ENCODE measurements around the gene PLEKHA7.

The PLEKHA7 gene

DNA sequence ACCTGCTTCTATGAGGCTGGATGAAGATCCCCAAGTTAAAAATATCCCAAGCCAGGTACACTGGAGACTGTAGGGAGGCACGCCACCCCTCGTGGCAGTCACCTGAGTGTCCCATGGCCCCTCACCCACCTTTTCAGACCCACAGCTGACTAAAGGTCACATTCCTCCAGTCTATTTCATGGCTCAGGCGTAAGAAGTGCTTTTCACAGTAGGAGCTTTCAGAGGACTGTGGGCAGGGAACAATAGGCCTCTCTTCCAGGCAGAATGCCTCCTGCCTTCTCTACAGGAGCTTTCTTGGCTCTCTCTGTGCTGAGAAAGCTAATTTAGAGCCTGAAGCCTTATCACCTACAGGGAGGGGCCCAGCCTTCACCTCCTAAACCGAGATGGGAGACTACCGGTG is 201.9 kb downstream of the PLEKHA7 start:
- ATAC-seq (ENCODE audit: low read depth) = no peak
- Histone ChIP-seq H3K27me3 (ENCODE audit: insufficient read depth, poor library complexity, severe bottlenecking) (no peaks in the 10 kb centered on the region), H3K9me3 (ENCODE audit: severe bottlenecking) (no peaks in the 10 kb centered on the region), H3K36me3 (ENCODE audit: low read depth) (no peaks in the 10 kb centered on the region), H3K27ac (ENCODE audit: poor library complexity, severe bottlenecking) (no peak overlapping the region), H3K4me3 (ENCODE audit: severe bottlenecking) (no peak overlapping the region), H3K4me1 (ENCODE audit: insufficient read depth, poor library complexity, severe bottlenecking) (no peaks in the 10 kb centered on the region)
- DNase-seq (ENCODE audit: low spot score) = no peak
- TF ChIP-seq, protein P1, sequence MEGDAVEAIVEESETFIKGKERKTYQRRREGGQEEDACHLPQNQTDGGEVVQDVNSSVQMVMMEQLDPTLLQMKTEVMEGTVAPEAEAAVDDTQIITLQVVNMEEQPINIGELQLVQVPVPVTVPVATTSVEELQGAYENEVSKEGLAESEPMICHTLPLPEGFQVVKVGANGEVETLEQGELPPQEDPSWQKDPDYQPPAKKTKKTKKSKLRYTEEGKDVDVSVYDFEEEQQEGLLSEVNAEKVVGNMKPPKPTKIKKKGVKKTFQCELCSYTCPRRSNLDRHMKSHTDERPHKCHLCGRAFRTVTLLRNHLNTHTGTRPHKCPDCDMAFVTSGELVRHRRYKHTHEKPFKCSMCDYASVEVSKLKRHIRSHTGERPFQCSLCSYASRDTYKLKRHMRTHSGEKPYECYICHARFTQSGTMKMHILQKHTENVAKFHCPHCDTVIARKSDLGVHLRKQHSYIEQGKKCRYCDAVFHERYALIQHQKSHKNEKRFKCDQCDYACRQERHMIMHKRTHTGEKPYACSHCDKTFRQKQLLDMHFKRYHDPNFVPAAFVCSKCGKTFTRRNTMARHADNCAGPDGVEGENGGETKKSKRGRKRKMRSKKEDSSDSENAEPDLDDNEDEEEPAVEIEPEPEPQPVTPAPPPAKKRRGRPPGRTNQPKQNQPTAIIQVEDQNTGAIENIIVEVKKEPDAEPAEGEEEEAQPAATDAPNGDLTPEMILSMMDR (IDR thresholded peaks at IDR 0.05; ENCODE audit: poor library complexity, severe bottlenecking) = no peak

DNA sequence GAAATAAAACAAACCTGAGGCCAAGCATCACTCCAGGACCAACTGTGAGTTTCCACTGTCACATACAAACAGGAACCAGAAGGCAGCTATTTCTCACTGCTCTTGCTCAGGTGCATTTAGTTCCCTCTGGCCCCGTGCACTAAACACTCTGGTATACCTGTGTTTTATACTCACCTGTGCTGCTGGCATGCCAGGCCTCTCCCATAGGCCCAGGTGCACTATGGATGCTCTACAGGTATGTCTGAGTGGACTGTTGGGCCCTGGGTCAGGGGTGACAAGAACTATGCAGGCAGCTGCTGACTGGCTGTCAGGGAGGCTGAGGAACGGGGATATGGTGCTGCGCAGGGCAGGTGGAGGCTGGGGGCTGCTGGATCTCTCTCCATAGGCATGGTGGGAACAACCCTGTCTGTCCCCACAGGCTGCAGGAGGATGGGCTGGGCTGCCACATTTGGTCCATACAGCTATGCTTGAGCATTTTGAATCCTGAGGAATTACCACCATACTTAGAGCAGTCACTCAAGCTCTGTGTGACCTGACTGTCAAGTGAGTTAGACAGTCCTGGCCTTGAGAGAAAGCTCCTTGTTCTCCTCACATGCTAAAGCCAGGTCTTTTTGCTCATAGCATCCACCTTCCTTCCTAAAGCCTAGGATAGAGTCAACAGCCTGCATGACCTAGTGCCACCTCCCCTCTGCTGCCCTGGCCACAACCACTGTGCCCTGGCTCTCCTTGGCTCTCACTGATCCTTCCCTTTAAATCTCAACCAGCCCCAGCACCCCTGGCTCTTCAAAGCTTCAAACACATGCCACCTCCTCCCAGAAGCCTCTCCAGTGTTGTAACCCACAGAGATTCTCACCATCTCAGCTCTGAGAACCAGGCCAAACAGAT is 202.8 kb downstream of the PLEKHA7 start:
- H3K36me3 ChIP-seq (ENCODE audit: low read depth) = no peaks in the 10 kb centered on the region
- H3K4me3 ChIP-seq (ENCODE audit: severe bottlenecking) = no peak overlapping the region
- DNase-seq (ENCODE audit: low spot score) (no peak), ATAC-seq (ENCODE audit: low read depth) (no peak)
- TF ChIP-seq, protein P1 (IDR thresholded peaks at IDR 0.05; ENCODE audit: poor library complexity, severe bottlenecking) = no peak
- no peak overlapping the region for H3K27ac ChIP-seq (ENCODE audit: poor library complexity, severe bottlenecking)
- H3K4me1 ChIP-seq (ENCODE audit: insufficient read depth, poor library complexity, severe bottlenecking) = no peaks in the 10 kb centered on the region
- H3K27me3 ChIP-seq (ENCODE audit: insufficient read depth, poor library complexity, severe bottlenecking) = no peaks in the 10 kb centered on the region
- no peaks in the 10 kb centered on the region for H3K9me3 ChIP-seq (ENCODE audit: severe bottlenecking)

- Histone ChIP-seq H3K27me3 (ENCODE audit: insufficient read depth, poor library complexity, severe bottlenecking) (no peaks in the 10 kb centered on the region), H3K4me1 (ENCODE audit: insufficient read depth, poor library complexity, severe bottlenecking) (no peaks in the 10 kb centered on the region), H3K9me3 (ENCODE audit: severe bottlenecking) (no peaks in the 10 kb centered on the region), H3K36me3 (ENCODE audit: low read depth) (no peaks in the 10 kb centered on the region), H3K27ac (ENCODE audit: poor library complexity, severe bottlenecking) (no peak overlapping the region), H3K4me3 (ENCODE audit: severe bottlenecking) (no peak overlapping the region)
- TF ChIP-seq, protein P1 (IDR thresholded peaks at IDR 0.05; ENCODE audit: poor library complexity, severe bottlenecking) = no peak
- ATAC-seq (ENCODE audit: low read depth) (peak; percentile 45; the same call in 2 of the 3 replicates), DNase-seq (ENCODE audit: low spot score) (no peak)
Measured at GRCh38 chr11:16809886-16810668, 204.1 kb downstream of the PLEKHA7 start.

- Histone ChIP-seq H3K27me3 (ENCODE audit: insufficient read depth, poor library complexity, severe bottlenecking) (no peaks in the 10 kb centered on the region), H3K4me3 (ENCODE audit: severe bottlenecking) (no peak overlapping the region), H3K9me3 (ENCODE audit: severe bottlenecking) (no peaks in the 10 kb centered on the region), H3K4me1 (ENCODE audit: insufficient read depth, poor library complexity, severe bottlenecking) (no peaks in the 10 kb centered on the region), H3K27ac (ENCODE audit: poor library complexity, severe bottlenecking) (no peak overlapping the region), H3K36me3 (ENCODE audit: low read depth) (no peaks in the 10 kb centered on the region)
- DNase-seq (ENCODE audit: low spot score) = no peak
- TF ChIP-seq, protein P1 (IDR thresholded peaks at IDR 0.05; ENCODE audit: poor library complexity, severe bottlenecking) = no peak
- ATAC-seq (ENCODE audit: low read depth) = no peak
Measured at GRCh38 chr11:16807306-16807705, 206.9 kb downstream of the PLEKHA7 start.
